NCI-H82 (cell line): Measurements from ENCODE around the gene LCE4A.
"Not testable (repeated sequence)": the region's sequence is repeated elsewhere in the genome, so short reads cannot be mapped to it uniquely, and the experiment has no call there.

Experiments used
- DNase-seq: peaks from one replicate; lab custom pipeline; 2025; lab: John Stamatoyannopoulos, UW

LCE4A gene

DNA sequence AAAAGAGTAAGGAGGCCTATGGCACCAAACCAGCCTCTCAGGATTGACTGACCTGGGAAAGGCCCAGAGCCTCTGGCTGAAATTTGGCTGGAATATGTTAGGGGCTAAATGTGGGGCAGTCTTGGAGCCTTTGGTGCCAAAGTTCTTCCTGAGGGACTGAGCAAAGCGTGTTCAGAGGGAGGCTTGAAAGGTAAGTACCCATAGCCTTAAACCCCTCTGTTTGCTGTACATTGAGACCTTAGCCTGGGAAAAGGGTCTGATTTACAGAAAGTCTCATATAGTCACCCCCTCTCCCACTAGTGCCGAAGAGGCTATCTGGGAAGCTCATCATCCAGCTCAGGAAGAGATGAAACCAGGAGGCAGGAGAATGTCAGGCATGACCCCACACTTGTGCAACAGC lies at the start of gene LCE4A:
TSS of gene LCE4A (plus strand) at position 301 of the 400 bp plus-strand sequence. CDS start 916 bp downstream, outside the sequence.
- DNase-seq: no peak

DNA sequence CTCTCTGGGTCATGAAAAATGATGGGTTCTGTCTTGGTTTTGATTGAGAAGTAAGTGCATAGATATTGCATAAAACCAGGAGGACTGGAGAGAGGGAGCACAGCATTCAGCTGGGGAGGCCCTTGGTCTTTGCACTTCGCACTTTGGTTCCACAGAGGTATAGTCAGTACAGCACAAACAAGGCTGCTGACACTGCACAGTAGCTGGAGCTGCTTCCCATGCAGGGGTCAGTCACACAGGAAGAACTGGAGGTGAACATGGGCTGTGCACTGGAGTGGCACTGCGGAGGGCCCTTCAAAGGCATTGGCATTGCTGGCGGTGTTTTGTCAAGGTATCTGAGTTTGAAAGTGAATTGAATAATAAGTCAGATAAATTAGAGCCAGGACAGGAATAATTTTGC lies 49.3 kb upstream of the LCE4A start:
- no peak for DNase-seq

GRCh38 chr1:152663098-152663497 lies 44.9 kb upstream of the LCE4A start, which contains the start of gene LCE2D:
Gene LCE2D (plus strand): TSS chr1:152663380. CDS start chr1:152664106, 726 bp downstream.
- no peak for DNase-seq

DNA sequence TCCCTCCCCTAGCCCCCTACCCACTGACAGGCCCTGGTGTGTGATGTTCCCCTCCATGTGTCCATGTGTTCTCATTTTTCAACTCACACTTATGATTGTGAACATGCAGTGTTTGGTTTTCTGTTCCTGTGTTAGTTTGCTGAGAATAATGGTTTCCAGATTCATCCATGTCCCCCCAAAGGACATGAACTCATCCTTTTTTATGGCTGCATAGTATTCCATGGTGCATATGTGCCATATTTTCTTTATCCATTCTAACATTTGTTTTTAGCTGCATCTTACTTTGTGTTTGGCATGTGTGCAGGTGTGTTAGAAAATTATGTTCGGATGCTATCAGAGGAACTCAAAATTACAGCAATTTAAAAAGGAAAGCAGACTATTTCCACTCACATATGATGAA lies 41.8 kb upstream of the LCE4A start:
- DNase-seq: not testable (repeated sequence)

DNA sequence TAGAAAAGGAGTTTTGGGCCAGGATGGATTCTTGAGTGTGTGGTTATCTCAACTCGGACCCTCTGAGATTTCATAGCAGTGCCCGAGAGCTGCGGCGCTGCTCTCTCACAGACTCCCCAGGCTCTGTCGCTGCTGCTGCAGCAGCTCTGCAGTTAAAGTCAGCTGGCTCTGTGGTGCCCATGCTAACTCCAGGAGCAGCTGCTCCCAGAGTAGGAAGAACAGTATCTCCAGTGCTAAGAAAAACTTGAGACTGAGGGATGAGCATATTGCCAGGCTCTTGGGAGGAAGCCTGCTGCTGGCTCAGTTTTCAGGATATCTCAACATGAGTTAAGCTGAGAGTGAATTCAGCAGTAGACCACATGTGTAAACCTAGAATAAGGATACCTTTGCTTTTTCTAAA lies 40.3 kb upstream of the LCE4A start:
- DNase-seq: no peak

- DNase-seq: no peak
These were observed 34.9 kb upstream of the LCE4A start for GRCh38 chr1:152673016-152673415.

- DNase-seq: not testable (repeated sequence)
These were observed 33.0 kb upstream of the LCE4A start, which contains the start of gene LCE2C for GRCh38 chr1:152674983-152675382. Gene LCE2C (plus strand): TSS chr1:152675279. CDS start chr1:152676016, 737 bp downstream.

GRCh38 chr1:152679459-152679858 lies 28.5 kb upstream of the LCE4A start:
- no peak for DNase-seq

GRCh38 chr1:152681616-152682015 lies 26.3 kb upstream of the LCE4A start:
- DNase-seq: peak; percentile 13

DNA sequence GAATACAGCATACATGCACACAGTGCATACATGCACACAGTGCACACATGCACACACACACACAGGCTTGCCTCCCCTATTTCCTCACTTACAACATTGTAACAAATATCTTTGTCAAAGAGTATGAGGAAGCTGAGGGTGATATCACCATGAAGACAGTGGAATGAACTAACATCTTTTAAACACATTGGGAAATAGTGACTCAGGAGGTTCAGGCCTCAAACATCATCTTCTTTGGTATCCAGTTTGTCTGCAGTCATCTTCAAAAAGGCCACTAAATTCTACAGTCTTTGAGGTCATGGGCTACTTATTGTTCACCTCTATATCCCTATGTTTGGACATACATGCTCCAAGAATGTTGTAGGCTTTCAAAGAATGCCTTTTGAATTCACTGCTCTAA lies 24.1 kb upstream of the LCE4A start:
- DNase-seq: no peak

DNA sequence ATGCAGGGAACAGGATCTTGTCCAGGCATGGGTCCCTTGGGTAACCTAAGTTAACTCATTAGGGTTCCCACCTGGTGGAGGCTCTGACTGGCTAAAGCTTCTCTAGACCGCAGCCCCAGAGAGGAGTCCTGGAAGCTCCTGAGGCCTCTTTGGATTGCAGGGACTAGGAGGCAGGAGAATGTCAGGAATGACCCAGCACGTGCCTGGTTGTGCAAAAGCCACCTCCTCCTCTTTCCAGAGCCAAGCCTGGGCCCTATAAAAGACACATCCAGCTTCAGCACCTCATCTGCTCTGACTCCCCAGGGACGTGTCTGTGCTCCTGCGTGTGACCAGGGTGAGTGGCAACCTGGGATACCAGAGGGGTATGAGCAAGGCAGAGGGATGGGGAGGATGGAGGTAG lies 22.1 kb upstream of the LCE4A start, which contains the start of gene LCE2B:
TSS of gene LCE2B (plus strand) at position 301 of the 400 bp plus-strand sequence. CDS start 721 bp downstream, outside the sequence.
- not testable (repeated sequence) for DNase-seq

GRCh38 chr1:152697701-152698600 lies 10.0 kb upstream of the LCE4A start, which contains the start of gene LCE2A:
Gene LCE2A (plus strand): TSS chr1:152698345. CDS start chr1:152698902, 557 bp downstream.
- DNase-seq: no peak

- DNase-seq: no peak
These were observed 8.2 kb upstream of the LCE4A start for GRCh38 chr1:152699746-152700145.

DNA sequence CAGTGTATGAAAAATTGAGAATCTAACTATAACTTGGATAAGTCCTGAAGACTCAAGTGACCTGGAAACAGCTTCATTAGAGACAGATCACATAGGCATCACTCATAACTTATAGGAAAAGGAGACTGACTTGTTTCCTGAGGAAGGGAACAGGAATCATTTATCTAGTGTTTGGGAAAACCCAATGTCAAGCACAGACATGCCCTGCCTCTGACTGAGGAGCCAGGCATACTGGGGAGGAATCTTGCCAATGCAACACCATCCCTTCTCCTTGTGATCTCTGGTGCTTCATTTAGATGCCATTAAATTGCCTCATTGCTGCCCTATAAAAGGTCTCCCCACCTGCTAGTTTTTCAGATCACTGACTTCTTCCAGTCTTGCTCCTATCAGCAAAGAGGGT lies 10.3 kb downstream of the LCE4A start:
- no peak for DNase-seq

DNA sequence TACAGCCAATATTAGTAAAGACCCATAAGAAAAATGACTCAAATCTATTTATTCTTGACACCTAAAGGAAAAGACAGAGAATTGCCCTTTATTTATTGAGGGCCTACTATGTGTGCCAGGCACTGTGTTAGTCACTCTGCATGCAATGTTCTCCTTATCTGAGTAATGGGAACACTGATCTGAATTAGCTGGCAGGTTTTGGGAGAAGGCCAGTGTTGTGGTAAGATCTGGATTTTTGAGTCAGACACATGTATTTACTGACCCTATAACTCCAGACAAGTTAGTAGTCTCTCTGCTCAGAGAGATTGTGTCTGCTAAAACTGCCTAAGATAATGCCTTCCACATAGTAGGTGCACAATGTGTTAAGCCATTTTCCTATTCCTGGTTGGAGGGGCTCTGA lies 17.3 kb downstream of the LCE4A start:
- no peak for DNase-seq

GRCh38 chr1:152728986-152729385 lies 21.0 kb downstream of the LCE4A start:
- DNase-seq: no peak

- DNase-seq: peak; percentile 18
These were observed 27.7 kb downstream of the LCE4A start for GRCh38 chr1:152735648-152736047.

DNA sequence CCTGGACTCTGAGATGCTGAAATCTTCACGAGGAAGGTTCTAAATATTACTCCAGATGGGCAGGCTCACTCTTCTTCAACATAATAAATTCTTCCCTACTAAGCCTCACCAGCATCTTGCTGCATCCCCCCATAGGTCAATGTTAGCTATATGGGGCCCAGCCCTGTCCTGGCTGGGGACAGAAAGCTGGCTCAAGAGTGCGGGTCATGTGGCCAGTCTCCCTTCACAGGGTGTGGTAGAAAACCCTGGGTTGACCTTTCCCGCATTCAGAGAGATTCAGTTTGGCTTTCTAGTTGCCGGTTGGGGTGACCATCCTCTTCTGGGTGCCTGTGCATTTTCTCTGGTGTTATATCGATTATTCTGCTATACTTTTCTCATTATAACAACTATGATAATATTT lies 30.0 kb downstream of the LCE4A start:
- no peak for DNase-seq

DNA sequence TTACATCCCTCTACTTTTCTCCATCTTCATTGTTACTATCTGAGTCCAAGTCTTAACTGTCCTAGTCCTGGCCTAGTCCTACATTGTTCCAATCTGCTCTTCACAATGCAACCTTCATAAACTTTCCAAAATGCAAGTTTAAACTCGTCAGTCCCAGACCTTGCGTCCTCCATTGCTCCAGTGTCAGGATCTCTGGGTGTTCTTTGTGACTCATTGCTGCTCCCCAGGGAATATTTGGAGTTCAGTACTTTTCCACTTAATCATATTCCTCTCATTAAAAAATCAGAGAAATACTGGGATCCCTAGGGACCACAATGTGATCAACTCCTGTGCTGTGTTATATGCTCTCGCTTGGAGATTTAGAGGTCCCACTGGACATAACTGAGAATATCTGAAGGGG lies 31.9 kb downstream of the LCE4A start:
- DNase-seq: no peak

- DNase-seq: no peak
These were observed 33.7 kb downstream of the LCE4A start for GRCh38 chr1:152741656-152742055.

GRCh38 chr1:152743371-152744145 lies 35.6 kb downstream of the LCE4A start:
- DNase-seq: no peak

- DNase-seq: no peak
These were observed 37.3 kb downstream of the LCE4A start for GRCh38 chr1:152745289-152745704.
